ENCODE results near the gene ETF1.

The ETF1 gene

GRCh38 chr5:138542956-138543729, at the start of gene ETF1:
Gene ETF1 (minus strand): TSS chr5:138543236. CDS start chr5:138542918, 318 bp downstream.
- in situ Hi-C loops (cut with HindIII; ENCODE audit: low sequenced_read_pairs): no loop called here

- in situ Hi-C loops (cut with HindIII; ENCODE audit: low sequenced_read_pairs): no loop called here
Observed at GRCh38 chr5:138588013-138588788, 45.2 kb upstream of the ETF1 start.

- in situ Hi-C loops (cut with HindIII; ENCODE audit: low sequenced_read_pairs): no loop called here
Observed at GRCh38 chr5:138585157-138585556, 42.1 kb upstream of the ETF1 start.

GRCh38 chr5:138583984-138584637, 41.1 kb upstream of the ETF1 start:
- in situ Hi-C loops (cut with HindIII; ENCODE audit: low sequenced_read_pairs): no loop called here

- in situ Hi-C loops (cut with HindIII; ENCODE audit: low sequenced_read_pairs): no loop called here
Observed at GRCh38 chr5:138582959-138583358, 39.9 kb upstream of the ETF1 start.

- in situ Hi-C loops (cut with HindIII; ENCODE audit: low sequenced_read_pairs): no loop called here
Observed at GRCh38 chr5:138580777-138581176, 37.7 kb upstream of the ETF1 start.

GRCh38 chr5:138580001-138580400, 37.0 kb upstream of the ETF1 start:
- in situ Hi-C loops (cut with HindIII; ENCODE audit: low sequenced_read_pairs): no loop called here

- in situ Hi-C loops (cut with HindIII; ENCODE audit: low sequenced_read_pairs): no loop called here
Observed at GRCh38 chr5:138579517-138579863, 36.5 kb upstream of the ETF1 start.

- in situ Hi-C loops (cut with HindIII; ENCODE audit: low sequenced_read_pairs): no loop called here
Observed at GRCh38 chr5:138577452-138577851, 34.4 kb upstream of the ETF1 start.

- in situ Hi-C loops (cut with HindIII; ENCODE audit: low sequenced_read_pairs): no loop called here
Observed at GRCh38 chr5:138575194-138576015, 32.4 kb upstream of the ETF1 start, which contains the start of gene HSPA9. Gene HSPA9 (minus strand): TSS chr5:138575401. CDS start chr5:138575318, 83 bp downstream.

- in situ Hi-C loops (cut with HindIII; ENCODE audit: low sequenced_read_pairs): no loop called here
Observed at GRCh38 chr5:138574744-138575193, 31.7 kb upstream of the ETF1 start.

GRCh38 chr5:138573949-138574670, 31.1 kb upstream of the ETF1 start:
- in situ Hi-C loops (cut with HindIII; ENCODE audit: low sequenced_read_pairs): no loop called here

GRCh38 chr5:138573223-138573622, 30.2 kb upstream of the ETF1 start:
- in situ Hi-C loops (cut with HindIII; ENCODE audit: low sequenced_read_pairs): no loop called here

GRCh38 chr5:138570871-138571270, 27.8 kb upstream of the ETF1 start:
- in situ Hi-C loops (cut with HindIII; ENCODE audit: low sequenced_read_pairs): no loop called here

GRCh38 chr5:138569782-138570181, 26.7 kb upstream of the ETF1 start:
- in situ Hi-C loops (cut with HindIII; ENCODE audit: low sequenced_read_pairs): no loop called here

GRCh38 chr5:138568061-138568824, 25.2 kb upstream of the ETF1 start:
- in situ Hi-C loops (cut with HindIII; ENCODE audit: low sequenced_read_pairs): no loop called here

- in situ Hi-C loops (cut with HindIII; ENCODE audit: low sequenced_read_pairs): no loop called here
Observed at GRCh38 chr5:138566792-138567191, 23.8 kb upstream of the ETF1 start.

GRCh38 chr5:138565100-138565821, 22.2 kb upstream of the ETF1 start:
- in situ Hi-C loops (cut with HindIII; ENCODE audit: low sequenced_read_pairs): no loop called here

- in situ Hi-C loops (cut with HindIII; ENCODE audit: low sequenced_read_pairs): no loop called here
Observed at GRCh38 chr5:138564242-138564641, 21.2 kb upstream of the ETF1 start.

Data from endothelial cell of hepatic sinusoid (primary cell).